ENCODE measurements around the gene CLCN5. TPM values are rescaled to one million over a fixed set of nuclear protein-coding genes. Genes with fewer than 3 reads are reported as not detected.
"Not testable (repeated sequence)": the region's sequence is repeated elsewhere in the genome, so short reads cannot be mapped to it uniquely, and the experiment has no call there.

CLCN5 gene
- total RNA-seq, 1 donor, result 2.2 TPM

GRCh38 chrX:49993661-49994060 is 71.3 kb downstream of the CLCN5 start:
- DNase-seq (ENCODE audit: low read depth in 2 of 3, low spot score in 2 of 3), result no peak

GRCh38 chrX:49995107-49995731 is 72.8 kb downstream of the CLCN5 start:
- DNase-seq (ENCODE audit: low read depth in 2 of 3, low spot score in 2 of 3), result no peak

GRCh38 chrX:49995795-49996455 is 73.5 kb downstream of the CLCN5 start:
- DNase-seq (ENCODE audit: low read depth in 2 of 3, low spot score in 2 of 3), result no peak

DNA sequence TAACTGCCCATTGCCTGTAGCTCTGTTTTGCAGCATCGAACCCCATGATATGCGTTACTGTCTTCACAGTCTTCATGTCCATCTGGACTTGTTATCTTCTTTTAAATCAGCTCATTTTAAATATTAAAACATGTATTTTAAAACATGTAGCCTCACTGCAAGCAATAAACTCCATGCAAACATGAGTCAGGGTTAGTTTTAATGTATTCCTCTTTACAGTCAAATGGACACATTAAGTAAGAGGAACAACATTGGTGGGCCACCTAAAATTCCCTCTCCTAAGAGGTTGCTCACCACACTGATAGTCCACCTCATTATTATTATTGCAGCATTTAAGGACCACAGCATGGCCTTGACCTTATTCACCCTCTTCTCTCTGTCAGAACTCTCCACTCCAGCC is 74.1 kb downstream of the CLCN5 start:
- no peak for DNase-seq (ENCODE audit: low read depth in 2 of 3, low spot score in 2 of 3)

DNA sequence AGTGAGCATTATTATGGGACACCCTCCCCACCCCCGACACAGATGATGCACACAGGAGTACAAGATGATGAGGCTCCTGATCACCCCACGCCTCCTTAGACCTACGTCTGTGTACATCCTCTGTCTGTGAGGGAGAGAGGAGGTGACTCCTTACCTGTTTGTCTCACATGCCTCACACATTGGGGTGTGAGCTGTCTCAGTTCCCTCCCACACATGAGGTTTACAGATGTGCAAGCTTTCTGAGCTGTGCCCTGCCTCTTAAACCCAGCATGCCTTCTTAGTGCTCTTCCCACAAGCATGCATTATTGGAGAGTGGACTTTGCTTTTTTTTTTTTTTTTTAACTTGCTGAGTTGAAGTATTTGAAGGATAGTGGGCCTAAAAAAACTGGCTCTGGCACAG is 76.7 kb downstream of the CLCN5 start:
- no peak for DNase-seq (ENCODE audit: low read depth in 2 of 3, low spot score in 2 of 3)

GRCh38 chrX:50000937-50001542 is 78.6 kb downstream of the CLCN5 start:
- no peak for DNase-seq (ENCODE audit: low read depth in 2 of 3, low spot score in 2 of 3)

GRCh38 chrX:50002067-50002714 is 79.8 kb downstream of the CLCN5 start:
- DNase-seq (ENCODE audit: low read depth in 2 of 3, low spot score in 2 of 3), result peak in 1 of 3 donors; percentile 45

GRCh38 chrX:50003467-50003866 is 81.1 kb downstream of the CLCN5 start:
- DNase-seq (ENCODE audit: low read depth in 2 of 3, low spot score in 2 of 3), result no peak

GRCh38 chrX:50003927-50004326 is 81.5 kb downstream of the CLCN5 start:
- no peak for DNase-seq (ENCODE audit: low read depth in 2 of 3, low spot score in 2 of 3)

DNA sequence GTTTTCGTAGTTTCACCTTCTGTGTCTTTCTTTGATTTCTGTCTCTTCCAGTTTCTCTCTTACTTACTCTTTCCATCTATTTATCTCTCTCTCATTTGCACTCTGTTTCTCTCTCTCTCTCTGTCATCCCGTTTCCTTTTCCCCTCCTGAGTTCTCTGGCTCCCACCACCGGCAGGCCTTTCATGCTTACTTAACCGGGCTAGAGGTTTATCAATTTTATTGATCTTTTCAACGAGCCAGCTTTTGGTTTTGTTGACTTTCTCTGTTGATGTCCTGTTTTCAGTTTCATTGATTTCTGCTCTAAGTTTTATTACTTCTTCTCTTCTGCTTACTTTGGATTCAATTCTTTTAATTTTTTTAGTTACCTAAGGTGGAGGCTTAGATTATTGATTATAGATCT is 103.2 kb downstream of the CLCN5 start:
- DNase-seq (ENCODE audit: low read depth in 2 of 3, low spot score in 2 of 3), result not testable (repeated sequence)

GRCh38 chrX:50035126-50035525 is 112.7 kb downstream of the CLCN5 start:
- no peak for DNase-seq (ENCODE audit: low read depth in 2 of 3, low spot score in 2 of 3)

- DNase-seq (ENCODE audit: low read depth in 2 of 3, low spot score in 2 of 3), result no peak
Observed at GRCh38 chrX:50036426-50036825, 114.0 kb downstream of the CLCN5 start.

DNA sequence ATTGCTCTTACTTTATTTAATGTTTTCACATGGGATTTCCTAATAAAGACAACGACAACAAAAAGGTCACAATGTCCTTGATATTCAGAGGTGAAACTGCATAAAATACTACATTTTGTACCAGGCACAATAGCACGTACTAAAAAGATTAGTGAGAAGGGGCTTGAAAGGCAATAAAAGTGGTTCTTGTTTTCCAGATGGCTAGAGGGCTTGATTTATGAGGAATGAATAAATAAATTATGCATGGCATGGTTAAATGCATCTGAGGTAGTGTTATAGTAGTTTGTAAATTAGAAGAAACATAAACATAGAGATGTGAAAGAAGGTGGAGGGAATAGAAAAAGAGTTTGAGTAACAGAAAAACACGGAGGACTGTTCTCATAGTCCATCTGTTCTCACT is 123.4 kb downstream of the CLCN5 start:
- no peak for DNase-seq (ENCODE audit: low read depth in 2 of 3, low spot score in 2 of 3)

- no peak for DNase-seq (ENCODE audit: low read depth in 2 of 3, low spot score in 2 of 3)
Observed at GRCh38 chrX:50049228-50049627, 126.8 kb downstream of the CLCN5 start.

GRCh38 chrX:50054147-50054546 is 131.8 kb downstream of the CLCN5 start:
- DNase-seq (ENCODE audit: low read depth in 2 of 3, low spot score in 2 of 3), result no peak

DNA sequence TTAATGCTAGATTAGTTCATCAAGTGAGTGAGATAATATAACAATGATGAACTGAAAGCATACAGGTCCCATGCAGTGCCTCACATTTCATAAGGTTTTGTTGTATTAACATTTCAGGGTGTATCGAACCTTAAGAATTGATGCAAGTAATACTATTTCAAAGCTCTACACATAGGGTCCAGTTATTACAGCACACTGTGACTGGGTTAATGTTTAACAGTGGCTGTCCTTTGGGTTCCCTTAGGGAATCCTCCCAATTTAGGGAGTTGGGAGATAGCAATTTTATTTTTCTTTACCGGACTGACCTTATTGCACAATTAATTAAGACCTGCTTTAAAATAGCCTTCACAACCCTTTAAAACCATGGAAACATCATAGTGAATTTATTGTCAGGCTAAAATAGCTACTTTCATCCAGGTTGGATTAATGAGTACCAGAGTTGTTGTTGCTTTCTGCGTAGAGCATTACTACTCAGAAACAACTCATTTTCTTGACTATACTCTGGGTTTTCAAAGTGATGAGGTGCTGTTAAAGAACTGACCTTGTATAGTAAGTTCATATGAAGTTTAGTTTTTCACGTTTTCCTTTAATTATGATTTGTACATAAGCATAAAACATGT is 144.0 kb downstream of the CLCN5 start:
- DNase-seq (ENCODE audit: low read depth in 2 of 3, low spot score in 2 of 3), result no peak

GRCh38 chrX:50067435-50068284 is 145.3 kb downstream of the CLCN5 start:
- DNase-seq (ENCODE audit: low read depth in 2 of 3, low spot score in 2 of 3), result no peak

DNA sequence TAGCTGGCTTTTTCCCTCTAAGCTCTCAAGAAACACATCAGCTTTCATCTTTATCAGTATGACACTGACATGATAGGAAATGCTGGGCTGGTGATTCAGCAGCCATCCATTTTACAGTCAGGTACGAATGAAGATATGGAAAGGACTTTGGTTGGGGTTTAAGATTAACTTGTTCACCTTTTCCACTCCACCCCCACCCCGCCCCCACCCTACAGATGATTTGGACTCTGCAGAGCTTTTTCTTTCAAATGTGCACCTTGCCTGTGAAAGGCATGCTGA is 145.8 kb downstream of the CLCN5 start:
- DNase-seq (ENCODE audit: low read depth in 2 of 3, low spot score in 2 of 3), result no peak

- no peak for DNase-seq (ENCODE audit: low read depth in 2 of 3, low spot score in 2 of 3)
Observed at GRCh38 chrX:50068893-50069292, 146.5 kb downstream of the CLCN5 start.

DNA sequence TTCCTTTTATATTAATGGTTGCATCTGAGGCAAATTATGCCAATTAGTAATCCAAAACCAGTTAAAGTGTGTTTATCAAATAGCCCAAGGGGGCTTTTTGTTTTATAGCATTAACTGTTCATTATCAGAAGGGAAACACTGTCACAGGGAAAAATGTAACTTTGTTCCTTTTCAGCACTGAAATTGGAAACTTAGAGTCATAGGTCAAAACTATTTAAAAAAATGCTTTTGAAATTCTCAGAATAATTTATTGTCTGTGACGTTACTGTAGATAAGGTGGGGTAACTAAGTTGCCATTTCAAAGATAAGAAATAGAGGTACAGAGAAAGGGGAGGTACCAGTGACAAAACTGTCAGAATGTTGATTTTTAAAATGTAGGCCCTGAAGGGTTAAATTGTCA is 149.1 kb downstream of the CLCN5 start:
- DNase-seq (ENCODE audit: low read depth in 2 of 3, low spot score in 2 of 3), result no peak

DNA sequence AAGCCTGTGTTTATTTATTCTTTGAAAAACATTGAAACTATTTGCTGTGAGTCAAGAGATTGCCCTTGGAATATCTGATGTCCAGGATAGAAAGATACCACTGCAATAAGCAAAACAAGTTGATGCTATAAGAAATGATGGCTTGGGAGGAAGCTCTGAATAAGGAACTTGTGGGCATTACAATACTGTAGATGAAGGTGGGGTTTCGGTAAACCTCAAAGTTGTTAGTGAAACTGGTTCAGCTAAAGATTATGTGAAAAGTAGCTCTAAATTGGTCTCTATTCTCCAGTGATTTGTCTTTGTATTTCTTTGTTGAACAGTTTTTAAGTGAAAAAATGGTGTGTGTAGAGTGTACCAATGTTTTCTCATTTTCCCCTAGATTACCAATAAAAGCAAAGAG is 149.7 kb downstream of the CLCN5 start:
- peak in 1 of 3 donors; percentile 47 for DNase-seq (ENCODE audit: low read depth in 2 of 3, low spot score in 2 of 3)

All from hematopoietic multipotent progenitor cell (in vitro differentiated cells).